Upper lobe of right lung (tissue), 1 donor: Measurements from ENCODE around the gene KLHL20. TPM values are rescaled to one million over a fixed set of nuclear protein-coding genes. Genes with fewer than 3 reads are reported as not detected.
"Not testable (repeated sequence)": the region's sequence is repeated elsewhere in the genome, so short reads cannot be mapped to it uniquely, and the experiment has no call there.

ENCODE experiments used
- ATAC-seq: fragments of 200-7000 bp; cut with Tn5 transposase; one replicate; pipeline ENCODE4 v1.9.1; 2020; ENCODE audit warnings: mild to moderate bottlenecking, moderate library complexity
- DNase-seq: peaks from one replicate; pipeline ENCODE4 v3.0.0-alpha.2; 2020
- H3K27ac ChIP-seq: fragments of 200-600 bp; one replicate; pipeline ENCODE4 v1.8.0; 2022
- H3K27me3 ChIP-seq: fragments of 200-600 bp; one replicate; pipeline ENCODE4 v1.8.0; 2022; ENCODE audit warnings: mild to moderate bottlenecking
- H3K36me3 ChIP-seq: fragments of 200-600 bp; one replicate; pipeline ENCODE4 v1.8.0; 2022
- H3K4me1 ChIP-seq: fragments of 200-600 bp; one replicate; pipeline ENCODE4 v1.8.0; 2022
- H3K4me3 ChIP-seq: fragments of 200-600 bp; one replicate; pipeline ENCODE4 v1.8.0; 2022; ENCODE audit warnings: mild to moderate bottlenecking
- H3K9me3 ChIP-seq: fragments of 200-600 bp; one replicate; pipeline ENCODE4 v1.8.0; 2022
- intact Hi-C: fragments of 100-400 bp; cut with DNase I; formaldehyde crosslinking; loops from one replicate; pipeline ENCODE4 v1.11.0; 2022
- total RNA-seq: library from RNA; stranded (reverse); fragmentation: NEBNext Ultra II Directional; extraction: Animal tissue kit (Norgen Biotek cat#: 25700); gene quantifications from one replicate; pipeline ENCODE4 v1.2.1, GENCODE V29; 2021
- TF ChIP-seq, protein P1 (sequence below): fragments of 200-600 bp; IDR thresholded peaks from one replicate; pipeline ENCODE4 v1.8.0; 2022; ENCODE audit warnings: antibody characterized with exemption
- donor health status: DM: no; HTN: yes; CAD: no; lungs with severe emphysema.

KLHL20 gene
- total RNA-seq, 1 donor from 2014 or later = 31.9 TPM

DNA sequence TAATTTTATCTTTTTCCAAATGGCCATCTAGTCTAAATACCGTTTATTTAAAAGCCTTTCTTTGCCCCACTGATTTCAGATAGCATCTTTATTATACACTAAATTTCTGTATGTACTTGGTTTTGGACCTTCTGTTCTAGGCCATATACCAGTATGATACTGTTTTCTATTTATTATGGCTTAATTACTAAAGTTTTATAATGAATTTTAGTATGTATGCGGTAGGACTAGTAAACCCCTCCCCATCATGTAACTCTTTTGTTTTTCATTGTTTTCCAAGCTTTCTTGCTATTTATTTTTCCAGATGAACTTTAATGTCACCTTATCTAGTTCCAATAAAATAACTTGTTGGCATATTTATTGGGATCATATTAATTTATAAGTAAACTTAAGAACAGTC, 29.9 kb downstream of the KLHL20 start:
- ATAC-seq (no peak), DNase-seq (no peak)
- H3K36me3 ChIP-seq = peaks cover 22% of the 10 kb centered on the region
- intact Hi-C loops = no loop called here
- TF ChIP-seq, protein P1, sequence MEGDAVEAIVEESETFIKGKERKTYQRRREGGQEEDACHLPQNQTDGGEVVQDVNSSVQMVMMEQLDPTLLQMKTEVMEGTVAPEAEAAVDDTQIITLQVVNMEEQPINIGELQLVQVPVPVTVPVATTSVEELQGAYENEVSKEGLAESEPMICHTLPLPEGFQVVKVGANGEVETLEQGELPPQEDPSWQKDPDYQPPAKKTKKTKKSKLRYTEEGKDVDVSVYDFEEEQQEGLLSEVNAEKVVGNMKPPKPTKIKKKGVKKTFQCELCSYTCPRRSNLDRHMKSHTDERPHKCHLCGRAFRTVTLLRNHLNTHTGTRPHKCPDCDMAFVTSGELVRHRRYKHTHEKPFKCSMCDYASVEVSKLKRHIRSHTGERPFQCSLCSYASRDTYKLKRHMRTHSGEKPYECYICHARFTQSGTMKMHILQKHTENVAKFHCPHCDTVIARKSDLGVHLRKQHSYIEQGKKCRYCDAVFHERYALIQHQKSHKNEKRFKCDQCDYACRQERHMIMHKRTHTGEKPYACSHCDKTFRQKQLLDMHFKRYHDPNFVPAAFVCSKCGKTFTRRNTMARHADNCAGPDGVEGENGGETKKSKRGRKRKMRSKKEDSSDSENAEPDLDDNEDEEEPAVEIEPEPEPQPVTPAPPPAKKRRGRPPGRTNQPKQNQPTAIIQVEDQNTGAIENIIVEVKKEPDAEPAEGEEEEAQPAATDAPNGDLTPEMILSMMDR = no peak
- H3K27me3 ChIP-seq = no peaks in the 10 kb centered on the region
- no peaks in the 10 kb centered on the region for H3K4me1 ChIP-seq
- no peak overlapping the region for H3K4me3 ChIP-seq
- H3K9me3 ChIP-seq = no peaks in the 10 kb centered on the region
- no peak overlapping the region for H3K27ac ChIP-seq

GRCh38 chr1:173749137-173749536, 34.4 kb downstream of the KLHL20 start:
- Histone ChIP-seq H3K4me3 (no peak overlapping the region), H3K4me1 (no peaks in the 10 kb centered on the region), H3K27ac (no peak overlapping the region), H3K9me3 (no peaks in the 10 kb centered on the region), H3K27me3 (no peaks in the 10 kb centered on the region), H3K36me3 (peaks cover 38% of the 10 kb centered on the region)
- DNase-seq = no peak
- TF ChIP-seq, protein P1 = no peak
- no peak for ATAC-seq
- intact Hi-C loops = no loop called here

GRCh38 chr1:173753830-173754229, 39.0 kb downstream of the KLHL20 start:
- DNase-seq (no peak), ATAC-seq (no peak)
- Histone ChIP-seq H3K4me3 (no peak overlapping the region), H3K27me3 (no peaks in the 10 kb centered on the region), H3K4me1 (no peaks in the 10 kb centered on the region), H3K9me3 (no peaks in the 10 kb centered on the region), H3K27ac (no peak overlapping the region), H3K36me3 (peaks cover 78% of the 10 kb centered on the region)
- intact Hi-C loops = no loop called here
- TF ChIP-seq, protein P1 = no peak

DNA sequence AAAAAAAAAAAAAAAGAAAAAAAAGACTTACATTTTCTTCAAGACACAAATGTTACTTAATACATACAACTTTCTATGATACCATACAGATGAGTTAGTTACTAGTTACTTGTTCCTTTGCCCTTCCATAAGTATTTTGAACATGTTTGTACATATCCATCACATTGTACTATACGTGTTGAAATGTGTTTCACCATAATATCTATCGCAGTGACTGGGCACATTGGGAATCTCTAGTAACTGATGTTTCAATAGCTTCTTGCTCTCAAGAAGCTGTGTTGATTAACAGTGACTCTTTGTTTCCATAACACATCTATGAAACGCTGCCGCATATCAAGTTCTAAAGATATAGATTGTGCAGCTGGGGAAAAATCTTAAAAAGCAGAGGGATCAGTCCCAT, 42.9 kb downstream of the KLHL20 start:
- TF ChIP-seq, protein P1 = no peak
- H3K4me3 ChIP-seq = no peak overlapping the region
- H3K36me3 ChIP-seq = peaks cover 71% of the 10 kb centered on the region
- H3K4me1 ChIP-seq = no peaks in the 10 kb centered on the region
- intact Hi-C loops = no loop called here
- ATAC-seq (no peak), DNase-seq (no peak)
- no peak overlapping the region for H3K27ac ChIP-seq
- no peaks in the 10 kb centered on the region for H3K27me3 ChIP-seq
- no peaks in the 10 kb centered on the region for H3K9me3 ChIP-seq

GRCh38 chr1:173758110-173758509, 43.3 kb downstream of the KLHL20 start:
- Histone ChIP-seq H3K4me1 (no peaks in the 10 kb centered on the region), H3K36me3 (peaks cover 67% of the 10 kb centered on the region), H3K27ac (no peak overlapping the region), H3K9me3 (no peaks in the 10 kb centered on the region), H3K4me3 (no peak overlapping the region), H3K27me3 (no peaks in the 10 kb centered on the region)
- intact Hi-C loops = no loop called here
- ATAC-seq (no peak), DNase-seq (no peak)
- TF ChIP-seq, protein P1 = no peak

DNA sequence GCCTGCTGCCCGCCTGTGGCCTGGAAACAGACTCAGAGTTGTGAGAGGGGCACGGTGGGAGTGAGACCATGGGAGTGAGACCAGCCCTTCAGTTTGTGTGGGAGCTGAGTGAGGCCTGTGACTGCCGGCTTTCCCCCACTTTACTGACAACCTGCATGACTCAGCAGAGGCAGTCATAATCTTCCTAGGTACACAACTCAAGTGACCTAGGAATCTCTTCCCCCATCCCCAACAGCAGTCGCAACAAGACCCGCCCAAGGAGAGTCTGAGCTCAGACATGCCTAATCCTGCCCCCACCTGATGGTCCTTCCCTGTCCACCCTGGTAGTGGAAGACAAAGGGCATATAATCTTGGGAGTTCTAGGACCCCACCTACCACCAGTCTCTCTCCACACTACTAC, 44.2 kb downstream of the KLHL20 start:
- no peaks in the 10 kb centered on the region for H3K27me3 ChIP-seq
- intact Hi-C loops = no loop called here
- no peaks in the 10 kb centered on the region for H3K4me1 ChIP-seq
- H3K36me3 ChIP-seq = peaks cover 58% of the 10 kb centered on the region
- H3K27ac ChIP-seq = no peak overlapping the region
- TF ChIP-seq, protein P1 = no peak
- no peak for DNase-seq
- no peak overlapping the region for H3K4me3 ChIP-seq
- ATAC-seq = no peak
- no peaks in the 10 kb centered on the region for H3K9me3 ChIP-seq

- H3K9me3 ChIP-seq, H3K4me3 ChIP-seq, intact Hi-C loops, H3K27ac ChIP-seq, DNase-seq, ATAC-seq, H3K4me1 ChIP-seq, H3K27me3 ChIP-seq: not testable (repeated sequence)
- peaks cover 44% of the 10 kb centered on the region for H3K36me3 ChIP-seq
These were observed 49.5 kb downstream of the KLHL20 start for GRCh38 chr1:173764331-173764730.
